ENCODE data around the gene SLC39A5. TPM values are rescaled to one million over a fixed set of nuclear protein-coding genes. Genes with fewer than 3 reads are reported as not detected.

SLC39A5 gene, protein sequence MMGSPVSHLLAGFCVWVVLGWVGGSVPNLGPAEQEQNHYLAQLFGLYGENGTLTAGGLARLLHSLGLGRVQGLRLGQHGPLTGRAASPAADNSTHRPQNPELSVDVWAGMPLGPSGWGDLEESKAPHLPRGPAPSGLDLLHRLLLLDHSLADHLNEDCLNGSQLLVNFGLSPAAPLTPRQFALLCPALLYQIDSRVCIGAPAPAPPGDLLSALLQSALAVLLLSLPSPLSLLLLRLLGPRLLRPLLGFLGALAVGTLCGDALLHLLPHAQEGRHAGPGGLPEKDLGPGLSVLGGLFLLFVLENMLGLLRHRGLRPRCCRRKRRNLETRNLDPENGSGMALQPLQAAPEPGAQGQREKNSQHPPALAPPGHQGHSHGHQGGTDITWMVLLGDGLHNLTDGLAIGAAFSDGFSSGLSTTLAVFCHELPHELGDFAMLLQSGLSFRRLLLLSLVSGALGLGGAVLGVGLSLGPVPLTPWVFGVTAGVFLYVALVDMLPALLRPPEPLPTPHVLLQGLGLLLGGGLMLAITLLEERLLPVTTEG
- 1 to 10 TPM in 1 of 4 donors, not detected in 3; 1.5 TPM for total RNA-seq

DNA sequence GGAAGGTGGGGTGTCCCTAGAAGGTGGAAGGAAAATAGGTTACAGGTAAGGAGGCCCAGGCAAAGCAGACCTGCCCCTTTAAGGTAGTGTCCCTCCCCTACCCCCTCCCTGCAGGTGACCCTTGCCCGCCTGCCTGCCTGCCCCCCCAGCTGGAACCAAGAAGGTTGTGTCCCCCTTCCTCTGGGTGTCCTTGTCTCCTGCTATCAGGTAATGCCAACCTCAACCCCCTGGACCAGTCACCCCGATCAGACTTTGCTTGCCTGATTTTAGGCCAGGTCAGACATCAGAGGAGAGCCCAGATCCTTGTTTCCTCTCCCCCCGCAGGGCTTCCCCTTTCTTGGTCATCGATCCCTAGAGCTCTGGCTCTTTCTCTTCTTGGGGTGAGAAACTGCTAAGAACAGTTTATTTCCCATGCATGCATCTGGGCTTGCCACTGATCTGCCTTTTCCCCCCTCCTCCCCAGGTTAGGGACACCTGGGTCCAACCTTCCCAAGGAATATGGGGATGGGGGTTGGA is at the start of gene SLC39A5:
Gene SLC39A5, plus strand, starts transcription at position 136 of the 516 bp plus-strand sequence. CDS start 1,224 bp downstream, outside the sequence.
- TF ChIP-seq POLR2A (IDR thresholded peaks at IDR 0.05), result no peak
- TF ChIP-seq EP300 (IDR thresholded peaks at IDR 0.05), result no peak
- H3K27me3 ChIP-seq, result no peaks in the 10 kb centered on the region
- DNase-seq (ENCODE audit: low spot score in 2 of 2), result no peak
- 72 to 85% methylated on average over 4 of the region's 4 CpGs for WGBS, 2 donors
- H3K4me3 ChIP-seq, result no peak within 1 kb of the TSS
- peaks cover 0 to 41% (median 0%) of the 10 kb centered on the region in 3 donors for H3K36me3 ChIP-seq
- peaks cover 0 to 5% (median 2%) of the 10 kb centered on the region in 4 donors for H3K4me1 ChIP-seq
- no peaks in the 10 kb centered on the region for H3K9me3 ChIP-seq
- peak within 1 kb of the TSS in 1 of 4 donors; percentile 62 for H3K27ac ChIP-seq

GRCh38 chr12:56186957-56187356 is 42.9 kb upstream of the SLC39A5 start:
- TF ChIP-seq EP300 (IDR thresholded peaks at IDR 0.05), result no peak
- TF ChIP-seq POLR2A (IDR thresholded peaks at IDR 0.05), result no peak
- TF ChIP-seq, protein P1, sequence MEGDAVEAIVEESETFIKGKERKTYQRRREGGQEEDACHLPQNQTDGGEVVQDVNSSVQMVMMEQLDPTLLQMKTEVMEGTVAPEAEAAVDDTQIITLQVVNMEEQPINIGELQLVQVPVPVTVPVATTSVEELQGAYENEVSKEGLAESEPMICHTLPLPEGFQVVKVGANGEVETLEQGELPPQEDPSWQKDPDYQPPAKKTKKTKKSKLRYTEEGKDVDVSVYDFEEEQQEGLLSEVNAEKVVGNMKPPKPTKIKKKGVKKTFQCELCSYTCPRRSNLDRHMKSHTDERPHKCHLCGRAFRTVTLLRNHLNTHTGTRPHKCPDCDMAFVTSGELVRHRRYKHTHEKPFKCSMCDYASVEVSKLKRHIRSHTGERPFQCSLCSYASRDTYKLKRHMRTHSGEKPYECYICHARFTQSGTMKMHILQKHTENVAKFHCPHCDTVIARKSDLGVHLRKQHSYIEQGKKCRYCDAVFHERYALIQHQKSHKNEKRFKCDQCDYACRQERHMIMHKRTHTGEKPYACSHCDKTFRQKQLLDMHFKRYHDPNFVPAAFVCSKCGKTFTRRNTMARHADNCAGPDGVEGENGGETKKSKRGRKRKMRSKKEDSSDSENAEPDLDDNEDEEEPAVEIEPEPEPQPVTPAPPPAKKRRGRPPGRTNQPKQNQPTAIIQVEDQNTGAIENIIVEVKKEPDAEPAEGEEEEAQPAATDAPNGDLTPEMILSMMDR (IDR thresholded peaks at IDR 0.05), result no peak
- peaks cover 0 to 32% (median 16%) of the 10 kb centered on the region in 4 donors for H3K4me1 ChIP-seq
- no peak overlapping the region for H3K27ac ChIP-seq
- H3K36me3 ChIP-seq, result peaks cover 0 to 55% (median 21%) of the 10 kb centered on the region in 3 donors
- WGBS, 2 donors, result 43 to 50% methylated on average over 2 of the region's 2 CpGs
- no peaks in the 10 kb centered on the region for H3K27me3 ChIP-seq
- H3K9me3 ChIP-seq, result no peaks in the 10 kb centered on the region
- no peak for DNase-seq (ENCODE audit: low spot score in 2 of 2)
- H3K4me3 ChIP-seq, result no peak overlapping the region

- WGBS, 2 donors, result 5 to 6% methylated on average over 10 of the region's 10 CpGs
- peak overlapping the region; percentile 89 to 94 (median 92) for H3K27ac ChIP-seq
These were observed 41.6 kb upstream of the SLC39A5 start for GRCh38 chr12:56188131-56188777.

DNA sequence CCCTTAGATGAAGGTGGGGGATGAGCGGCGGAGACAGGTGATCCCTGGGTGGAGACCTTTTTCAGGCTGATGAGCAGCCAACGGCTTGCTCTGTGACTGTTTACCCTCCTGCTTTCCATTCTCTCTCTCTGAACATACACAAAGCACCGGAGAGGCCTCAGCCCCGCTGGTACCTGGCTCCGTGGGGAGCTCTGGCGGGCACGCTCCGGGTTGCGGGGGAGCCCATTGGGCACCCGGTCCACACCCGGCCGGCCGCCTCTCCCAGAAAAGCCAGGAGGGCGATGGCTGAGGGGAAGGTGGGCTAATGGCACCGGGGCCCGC is 41.1 kb upstream of the SLC39A5 start:
- WGBS, 2 donors, result 0 to 2% methylated on average over 10 to 14 of the region's 17 CpGs

More at GRCh38 chr12:56188131-56188777, 41.6 kb upstream of the SLC39A5 start:
- no peaks in the 10 kb centered on the region for H3K27me3 ChIP-seq
- H3K9me3 ChIP-seq, result no peaks in the 10 kb centered on the region
- TF ChIP-seq POLR2A (IDR thresholded peaks at IDR 0.05), result no peak
- TF ChIP-seq, protein P1 (IDR thresholded peaks at IDR 0.05), result no peak
- no peak for TF ChIP-seq EP300 (IDR thresholded peaks at IDR 0.05)
- H3K4me1 ChIP-seq, result peaks cover 0 to 32% (median 16%) of the 10 kb centered on the region in 4 donors
- peak overlapping the region; percentile 71 to 92 (median 89) for H3K4me3 ChIP-seq
- DNase-seq (ENCODE audit: low spot score in 2 of 2), result no peak
- peaks cover 0 to 42% (median 17%) of the 10 kb centered on the region in 3 donors for H3K36me3 ChIP-seq

More for the DNA sequence above, 41.1 kb upstream of the SLC39A5 start:
- peak overlapping the region; percentile 89 to 94 (median 92) for H3K27ac ChIP-seq
- no peaks in the 10 kb centered on the region for H3K27me3 ChIP-seq
- TF ChIP-seq POLR2A (IDR thresholded peaks at IDR 0.05) (no peak), EP300 (IDR thresholded peaks at IDR 0.05) (no peak)
- TF ChIP-seq, protein P1 (IDR thresholded peaks at IDR 0.05), result no peak
- DNase-seq (ENCODE audit: low spot score in 2 of 2), result no peak
- H3K4me1 ChIP-seq, result peaks cover 0 to 32% (median 16%) of the 10 kb centered on the region in 4 donors
- peak overlapping the region; percentile 71 to 92 (median 89) for H3K4me3 ChIP-seq
- peaks cover 0 to 37% (median 14%) of the 10 kb centered on the region in 3 donors for H3K36me3 ChIP-seq
- no peaks in the 10 kb centered on the region for H3K9me3 ChIP-seq
